HG03103 (cell line): ENCODE data around the gene PICK1.

ENCODE experiments used
- ATAC-seq: cut with Tn5 transposase; IDR thresholded peaks from one replicate; pipeline ENCODE4 v1.9.1; 2021; ENCODE audit warnings: low read depth; ENCODE audit not compliant: unreplicated experiment

Gene PICK1

DNA sequence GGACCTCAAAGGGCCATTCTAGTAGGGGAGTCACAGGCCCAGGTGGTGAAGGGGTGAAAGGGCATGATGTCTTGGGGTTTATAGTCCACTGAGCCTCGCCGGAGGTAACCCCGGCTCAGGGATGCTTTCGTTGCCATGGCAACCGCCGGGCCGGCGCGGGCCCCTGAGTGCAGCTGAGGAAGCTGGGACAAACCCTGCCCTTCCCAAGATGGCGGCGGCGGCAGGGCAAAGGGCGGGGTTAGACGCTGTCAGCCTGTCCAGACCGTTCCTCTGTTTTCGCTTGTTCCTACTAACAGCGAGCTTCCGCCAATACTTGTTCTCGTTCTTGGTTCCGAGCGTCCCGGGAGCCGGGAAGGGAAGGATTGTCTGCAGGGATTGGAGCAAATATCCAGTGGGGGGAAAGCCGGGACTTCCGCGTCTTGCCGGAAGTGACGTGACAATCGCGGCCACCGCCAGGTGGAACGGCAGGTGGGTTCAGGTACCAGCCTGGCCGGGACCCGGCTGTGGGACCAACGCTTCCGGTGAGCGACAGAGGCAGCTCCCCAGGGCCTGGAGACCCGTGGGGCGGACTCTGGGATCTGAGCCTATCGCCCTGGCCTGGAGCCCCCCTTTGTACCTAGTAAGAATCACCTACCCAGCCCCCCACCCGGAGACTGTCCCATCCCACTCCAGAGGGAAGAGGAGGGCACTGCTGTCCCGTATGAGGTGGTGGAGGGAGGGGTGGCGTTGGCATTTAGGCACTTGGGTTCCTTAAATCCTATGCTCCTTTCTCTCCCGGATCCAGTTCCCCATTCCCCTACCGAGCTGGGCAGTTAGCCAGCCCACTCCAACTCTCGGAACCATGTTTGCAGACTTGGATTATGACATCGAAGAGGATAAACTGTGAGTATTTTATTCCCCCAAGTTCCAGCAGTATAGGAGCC is at the start of gene PICK1:
TSS of gene PICK1 (plus strand) at position 436 of the 923 bp plus-strand sequence. CDS start at position 842, 406 bp downstream.
- ATAC-seq, result no peak

GRCh38 chr22:38009000-38009806 is 48.0 kb upstream of the PICK1 start:
- no peak for ATAC-seq

DNA sequence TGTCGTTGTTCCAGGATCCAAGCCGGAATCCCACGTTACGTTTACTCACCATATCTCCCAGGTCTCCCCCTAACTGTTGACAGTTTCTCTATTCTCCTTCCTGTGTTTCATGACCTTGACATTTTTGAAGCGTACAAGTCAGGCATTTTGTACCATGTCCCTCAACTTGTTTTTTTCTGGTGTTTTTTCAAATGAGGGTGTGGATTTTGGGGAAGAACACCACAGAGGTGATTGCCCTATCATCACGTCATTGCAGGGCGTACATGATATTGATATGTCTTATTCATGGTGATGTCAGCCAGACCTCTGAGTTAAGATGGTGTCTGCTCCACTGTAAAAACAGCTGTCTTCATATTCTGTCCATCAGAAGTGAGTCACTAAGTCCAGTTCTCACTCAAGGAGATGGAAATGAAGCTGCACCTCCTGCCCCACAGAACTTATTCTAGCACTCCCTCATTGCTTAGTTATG is 44.6 kb upstream of the PICK1 start:
- no peak for ATAC-seq

GRCh38 chr22:38014083-38014482 is 43.1 kb upstream of the PICK1 start:
- ATAC-seq, result no peak

DNA sequence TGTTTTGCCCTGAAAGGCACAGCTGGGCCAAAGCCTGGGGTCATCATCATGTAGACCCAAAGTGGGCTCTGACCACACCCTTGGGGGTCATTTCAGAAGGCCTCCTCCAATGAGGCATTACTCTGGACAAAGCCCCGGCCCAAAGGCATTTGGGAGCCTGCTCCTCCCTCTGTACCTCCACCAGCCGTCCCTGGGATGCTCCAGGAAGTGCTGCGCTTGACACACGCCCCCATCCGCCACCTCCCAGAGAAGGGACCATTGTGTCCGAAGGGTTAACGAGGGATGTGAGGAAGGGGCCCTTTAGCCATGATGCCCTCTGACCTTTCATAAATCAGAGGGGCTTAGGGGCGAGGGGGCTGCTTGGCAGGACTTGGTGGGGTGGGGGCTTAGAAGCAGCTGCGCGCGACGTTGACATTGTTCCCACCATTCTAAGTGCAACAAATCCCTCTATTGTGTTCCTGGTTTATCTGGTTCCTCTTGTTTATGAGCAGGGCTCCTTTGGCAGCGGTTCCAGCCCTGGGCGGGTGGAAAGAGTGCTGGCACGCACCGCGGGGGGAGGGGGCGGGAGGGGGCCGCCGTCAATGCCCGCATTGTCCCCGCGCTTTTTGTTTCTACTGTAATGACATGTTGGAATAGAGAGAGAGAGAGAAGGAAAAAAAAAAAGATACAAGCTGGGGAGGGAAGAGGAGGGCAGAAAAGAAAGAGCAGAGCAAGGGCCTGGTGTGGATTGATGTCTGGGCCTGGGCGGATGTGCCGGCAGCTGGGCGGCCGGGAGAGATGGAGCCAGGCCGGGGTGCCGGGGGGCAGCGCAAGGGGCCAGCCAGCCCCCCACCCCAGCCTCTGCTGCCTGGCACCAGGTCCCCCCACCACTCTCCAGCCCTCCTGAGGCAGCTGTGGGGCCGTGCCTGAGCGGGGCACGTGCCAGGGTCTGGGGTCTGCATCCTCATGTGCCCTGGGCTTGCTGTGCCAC is 40.7 kb upstream of the PICK1 start:
- ATAC-seq, result no peak

DNA sequence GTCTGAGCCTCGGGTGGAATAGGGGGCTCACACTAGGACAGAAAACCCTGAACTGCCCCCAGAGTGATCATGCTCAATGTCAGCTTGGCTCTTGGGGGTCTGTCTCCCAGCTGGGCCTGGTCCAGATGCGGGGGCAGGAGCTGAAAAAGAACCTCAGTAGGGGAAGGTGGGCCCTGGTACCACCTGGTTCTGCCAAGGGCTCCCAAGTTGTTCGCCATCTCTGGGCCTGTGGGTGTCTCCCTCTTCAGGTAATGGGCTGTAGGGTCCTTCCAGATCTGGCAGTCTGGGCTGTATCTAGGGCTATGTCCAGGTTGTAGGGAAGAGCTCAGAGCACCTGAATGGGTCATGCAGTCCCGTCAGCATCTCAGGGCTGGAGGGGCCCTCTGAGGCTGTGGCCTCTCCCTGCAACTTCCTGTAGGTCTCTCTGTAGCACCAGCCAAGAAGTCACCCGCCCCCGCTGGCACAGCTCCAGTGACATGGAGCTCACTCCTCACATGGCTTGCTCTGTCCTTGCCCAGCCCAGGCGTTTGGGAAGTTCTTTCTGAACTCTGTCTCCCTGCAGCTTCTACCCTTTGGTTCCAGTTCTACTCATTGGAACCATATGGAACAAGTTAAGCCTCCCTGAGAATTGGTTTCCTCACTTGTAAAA is 39.8 kb upstream of the PICK1 start:
- no peak for ATAC-seq

GRCh38 chr22:38017939-38018885 is 39.0 kb upstream of the PICK1 start:
- no peak for ATAC-seq

DNA sequence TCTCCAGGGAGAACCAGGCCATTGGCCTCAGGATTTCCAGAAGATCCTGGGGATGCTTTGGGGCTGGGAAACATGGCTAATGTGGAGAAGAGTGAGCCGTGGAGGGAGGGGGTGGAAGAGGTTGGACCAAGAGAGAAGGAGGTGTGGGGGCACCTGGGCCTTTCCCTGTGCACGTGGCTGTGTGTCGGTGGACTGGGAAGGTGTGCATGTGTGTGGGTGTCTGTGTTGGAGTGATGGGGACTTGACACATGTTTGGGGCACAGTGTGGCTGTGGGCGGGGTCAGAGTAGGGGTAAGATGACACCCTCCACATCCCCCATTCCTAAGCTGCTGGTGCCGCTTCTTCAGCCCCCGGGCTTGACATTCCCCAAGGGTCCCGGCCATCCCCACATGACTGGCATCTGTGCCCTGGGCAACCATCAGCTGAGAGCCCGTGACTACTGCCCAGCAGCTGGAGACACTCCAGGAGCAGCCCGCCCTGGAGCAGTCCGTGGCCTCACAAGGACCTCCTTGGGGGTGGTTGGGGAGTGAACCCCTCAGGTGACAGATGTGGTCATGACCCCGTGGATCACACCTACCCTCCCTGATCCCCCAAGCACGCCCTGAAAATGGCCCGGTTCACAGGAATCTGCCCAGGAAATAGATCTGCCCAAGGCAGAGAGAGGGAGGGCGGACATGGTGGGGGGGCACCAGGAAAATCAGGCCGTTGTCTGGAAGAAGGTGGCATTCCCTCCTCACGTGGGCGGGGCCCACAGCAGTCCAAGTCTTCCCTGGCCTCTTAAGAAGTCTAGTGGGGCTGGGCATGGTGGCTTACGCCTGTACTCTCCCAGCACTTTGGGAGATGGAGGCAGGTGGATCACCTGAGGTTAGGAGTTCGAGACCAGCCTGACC is 38.0 kb upstream of the PICK1 start:
- ATAC-seq, result no peak

DNA sequence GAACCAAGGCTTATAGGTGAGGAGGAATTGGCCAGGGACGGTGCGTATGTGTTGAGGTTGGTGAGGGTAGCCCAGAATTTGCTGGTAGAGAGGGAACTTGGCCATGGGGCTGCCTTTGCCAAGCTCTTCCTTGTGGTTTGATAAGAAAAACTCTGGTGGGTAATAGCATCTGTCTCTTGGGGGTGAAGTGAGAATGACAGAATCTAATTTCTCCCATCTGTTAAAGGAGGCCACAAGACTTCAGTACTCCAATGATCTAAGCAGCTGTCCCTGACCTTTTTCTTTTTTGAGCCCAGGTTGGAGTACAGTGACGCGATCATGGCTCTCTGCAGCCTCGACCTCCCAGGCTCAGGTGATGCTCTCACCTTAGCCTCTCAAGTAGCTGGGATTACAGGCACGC is 36.0 kb upstream of the PICK1 start:
- ATAC-seq, result no peak

DNA sequence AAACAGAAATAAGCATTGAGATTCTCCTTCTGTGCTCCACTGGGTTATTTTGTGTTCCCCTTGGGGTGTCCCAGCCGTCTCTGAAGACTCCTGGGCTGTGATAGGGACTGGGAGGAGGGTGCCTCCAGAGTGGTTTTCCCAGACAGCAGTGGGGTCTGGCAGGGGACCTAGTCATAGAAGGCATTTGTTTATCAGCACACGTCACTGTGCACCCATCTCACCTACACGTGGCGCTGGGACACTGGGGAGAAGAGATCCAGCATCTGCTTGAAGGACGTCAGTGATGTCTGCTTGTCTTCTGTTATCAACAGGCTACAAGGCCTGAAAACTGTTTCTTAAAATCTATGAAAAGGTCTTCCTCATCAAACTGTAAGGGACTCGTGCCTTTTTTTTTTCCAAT is 34.2 kb upstream of the PICK1 start:
- ATAC-seq, result no peak

DNA sequence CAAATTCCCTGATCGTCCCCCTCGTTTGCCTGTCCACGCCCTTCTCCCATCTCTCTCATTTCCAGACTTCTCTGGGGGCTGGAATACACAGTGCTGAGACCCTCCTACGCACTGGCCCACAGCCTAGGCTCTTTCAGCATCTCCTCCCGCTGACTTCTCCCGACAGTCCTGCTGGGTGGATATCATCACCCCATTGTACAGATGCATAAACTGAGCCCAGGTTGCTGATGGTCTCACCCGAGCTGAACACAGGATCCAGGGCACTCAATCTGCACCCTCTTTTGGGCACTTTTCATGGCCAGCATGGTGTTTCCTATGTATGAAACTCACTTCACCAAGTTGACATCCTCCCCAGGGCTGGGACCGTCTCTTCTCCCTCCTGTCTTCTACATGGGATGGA is 31.7 kb upstream of the PICK1 start:
- ATAC-seq, result no peak

DNA sequence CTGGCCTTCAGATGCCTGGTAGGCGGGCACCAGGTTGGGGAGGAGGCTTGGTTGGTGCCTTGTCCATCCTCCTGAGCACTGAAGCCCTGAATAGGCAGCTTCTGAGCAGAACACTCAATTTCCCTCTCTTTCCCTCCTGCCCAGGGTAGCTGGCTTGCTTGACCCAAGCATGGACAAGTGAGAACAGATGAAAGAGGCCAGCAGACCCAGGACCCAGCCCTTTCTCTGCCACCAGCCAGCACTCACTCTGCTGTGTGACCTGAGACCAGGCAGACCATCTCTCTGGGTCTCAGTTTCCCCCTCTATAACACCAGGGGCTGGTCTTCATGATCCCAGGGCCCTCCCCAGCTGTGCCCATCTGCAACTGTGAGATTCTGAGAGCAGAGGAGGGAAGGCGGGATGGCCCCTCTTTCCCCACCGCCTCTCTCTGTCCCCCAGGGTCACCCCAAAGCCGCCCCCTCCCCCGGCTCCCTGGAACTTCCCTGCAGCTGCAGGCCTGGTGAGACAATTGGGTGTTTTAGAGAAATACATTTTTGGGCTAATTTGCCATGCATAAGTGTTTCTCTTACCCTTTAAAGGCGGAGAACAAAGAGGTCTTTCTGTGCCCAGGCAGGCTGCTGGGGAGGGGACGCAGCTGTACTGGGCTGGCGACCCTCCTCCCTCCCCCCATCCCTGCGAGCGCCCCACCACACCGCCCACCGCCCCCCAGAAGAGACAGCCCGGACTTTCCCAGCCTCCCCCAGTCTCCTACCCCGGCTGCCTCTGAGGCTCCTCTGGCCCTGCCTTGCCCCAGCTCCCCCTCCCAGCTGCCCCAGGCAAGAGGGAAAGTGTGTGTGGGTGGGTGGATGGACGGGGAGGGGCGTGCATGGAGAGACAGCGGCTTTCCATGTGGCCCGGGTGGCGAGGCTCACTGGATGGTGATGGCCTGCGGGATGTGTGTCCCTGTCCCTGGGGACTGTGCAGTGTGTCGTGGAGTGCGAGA is 30.8 kb upstream of the PICK1 start:
- ATAC-seq, result no peak

GRCh38 chr22:38027487-38027886 is 29.7 kb upstream of the PICK1 start:
- ATAC-seq, result no peak

- ATAC-seq, result no peak
These were observed 28.7 kb upstream of the PICK1 start for GRCh38 chr22:38028344-38029130.

- no peak for ATAC-seq
These were observed 27.8 kb upstream of the PICK1 start for GRCh38 chr22:38029370-38029769.

DNA sequence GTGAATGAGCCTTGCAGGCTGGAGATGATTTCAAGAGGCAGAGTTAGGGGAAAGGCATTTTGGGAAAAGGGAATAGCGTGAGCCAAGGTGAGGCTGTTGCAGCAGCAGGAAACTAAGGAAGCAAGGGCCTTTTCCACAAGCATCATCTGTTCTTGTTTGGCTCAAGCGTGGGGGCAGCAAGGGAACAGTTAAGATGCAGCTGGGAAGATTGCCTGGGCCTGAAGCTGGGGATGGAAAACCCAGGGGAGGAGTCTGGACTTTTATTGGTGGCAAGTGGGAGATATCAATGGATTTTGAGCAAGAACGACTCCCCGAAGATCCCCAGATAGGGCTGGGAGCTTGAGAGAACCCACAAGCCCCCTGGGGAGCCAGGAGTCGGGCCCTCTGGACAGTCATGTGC is 27.3 kb upstream of the PICK1 start:
- ATAC-seq, result no peak
